ENCODE data around the gene ORC3.

Gene ORC3

GRCh38 chr6:87701676-87702588 is 112.0 kb downstream of the ORC3 start, which contains the start of gene AKIRIN2 (continued):
- TF ChIP-seq, protein P1, sequence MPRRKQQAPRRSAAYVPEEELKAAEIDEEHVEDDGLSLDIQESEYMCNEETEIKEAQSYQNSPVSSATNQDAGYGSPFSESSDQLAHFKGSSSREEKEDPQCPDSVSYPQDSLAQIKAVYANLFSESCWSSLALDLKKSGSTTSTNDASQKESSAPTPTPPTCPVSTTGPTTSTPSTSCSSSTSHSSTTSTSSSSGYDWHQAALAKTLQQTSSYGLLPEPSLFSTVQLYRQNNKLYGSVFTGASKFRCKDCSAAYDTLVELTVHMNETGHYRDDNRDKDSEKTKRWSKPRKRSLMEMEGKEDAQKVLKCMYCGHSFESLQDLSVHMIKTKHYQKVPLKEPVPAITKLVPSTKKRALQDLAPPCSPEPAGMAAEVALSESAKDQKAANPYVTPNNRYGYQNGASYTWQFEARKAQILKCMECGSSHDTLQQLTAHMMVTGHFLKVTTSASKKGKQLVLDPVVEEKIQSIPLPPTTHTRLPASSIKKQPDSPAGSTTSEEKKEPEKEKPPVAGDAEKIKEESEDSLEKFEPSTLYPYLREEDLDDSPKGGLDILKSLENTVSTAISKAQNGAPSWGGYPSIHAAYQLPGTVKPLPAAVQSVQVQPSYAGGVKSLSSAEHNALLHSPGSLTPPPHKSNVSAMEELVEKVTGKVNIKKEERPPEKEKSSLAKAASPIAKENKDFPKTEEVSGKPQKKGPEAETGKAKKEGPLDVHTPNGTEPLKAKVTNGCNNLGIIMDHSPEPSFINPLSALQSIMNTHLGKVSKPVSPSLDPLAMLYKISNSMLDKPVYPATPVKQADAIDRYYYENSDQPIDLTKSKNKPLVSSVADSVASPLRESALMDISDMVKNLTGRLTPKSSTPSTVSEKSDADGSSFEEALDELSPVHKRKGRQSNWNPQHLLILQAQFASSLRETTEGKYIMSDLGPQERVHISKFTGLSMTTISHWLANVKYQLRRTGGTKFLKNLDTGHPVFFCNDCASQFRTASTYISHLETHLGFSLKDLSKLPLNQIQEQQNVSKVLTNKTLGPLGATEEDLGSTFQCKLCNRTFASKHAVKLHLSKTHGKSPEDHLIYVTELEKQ (tag by site-specific recombination; IDR thresholded peaks at IDR 0.05; ENCODE audit: borderline replicate concordance): peak; percentile 38; the same call in 1 of the 2 replicates
- TF ChIP-seq ZNF548 (tag by site-specific recombination; IDR thresholded peaks at IDR 0.05) (no peak), BCL11B (tag by site-specific recombination; IDR thresholded peaks at IDR 0.05; ENCODE audit: low read depth) (0 out of 2 replicates have a peak, but pooled peaks have one; percentile 20), ZSCAN18 (tag by site-specific recombination; IDR thresholded peaks at IDR 0.05) (peak; percentile 71; the same call in 1 of the 2 replicates), ZNF266 (tag by site-specific recombination; IDR thresholded peaks at IDR 0.05; ENCODE audit: low read depth) (no peak), GFI1B (tag by site-specific recombination; IDR thresholded peaks at IDR 0.05) (0 out of 2 replicates have a peak, but pooled peaks have one; percentile 37), ZNF302 (tag by site-specific recombination; IDR thresholded peaks at IDR 0.05; ENCODE audit: low read depth) (no peak), ZNF654 (tag by site-specific recombination; IDR thresholded peaks at IDR 0.05; ENCODE audit: low read depth) (no peak), GLI2 (tag by site-specific recombination; IDR thresholded peaks at IDR 0.05; ENCODE audit: borderline replicate concordance, low read depth) (no peak), ZNF138 (tag by site-specific recombination; IDR thresholded peaks at IDR 0.05; ENCODE audit: borderline replicate concordance) (no peak), ZNF600 (tag by site-specific recombination; IDR thresholded peaks at IDR 0.05) (peak; percentile 38; the same call in 1 of the 2 replicates), ZNF121 (tag by site-specific recombination; IDR thresholded peaks at IDR 0.05) (no peak; the same call in 1 of the 2 replicates), KLF10 (tag by site-specific recombination; IDR thresholded peaks at IDR 0.05) (peak; percentile 32), ZIC2 (tag by site-specific recombination; IDR thresholded peaks at IDR 0.05) (peak; percentile 92), GLIS2 (tag by site-specific recombination; IDR thresholded peaks at IDR 0.05) (peak; percentile 99), BCL11A (tag by site-specific recombination; IDR thresholded peaks at IDR 0.05; ENCODE audit: low read depth) (no peak), GLIS1 (tag by site-specific recombination; IDR thresholded peaks at IDR 0.05) (peak; percentile 58), ZFP3 (tag by site-specific recombination; IDR thresholded peaks at IDR 0.05; ENCODE audit: low read depth) (no peak), SP3 (tag by site-specific recombination; IDR thresholded peaks at IDR 0.05) (peak; percentile 98), ZNF571 (tag by site-specific recombination; IDR thresholded peaks at IDR 0.05) (no peak), ZNF830 (tag by site-specific recombination; IDR thresholded peaks at IDR 0.05; ENCODE audit: low read depth) (no peak), ZFHX2 (tag by site-specific recombination; conservative IDR thresholded peaks at IDR 0.05) (peak; percentile 90), ZNF585B (tag by site-specific recombination; IDR thresholded peaks at IDR 0.05) (0 out of 2 replicates have a peak, but pooled peaks have one; percentile 24), KLF9 (tag by site-specific recombination; IDR thresholded peaks at IDR 0.05; ENCODE audit: low read depth) (peak; percentile 57; the same call in 1 of the 2 replicates), ZNF473 (tag by site-specific recombination; IDR thresholded peaks at IDR 0.05) (no peak), ZNF311 (tag by site-specific recombination; IDR thresholded peaks at IDR 0.05; ENCODE audit: borderline replicate concordance) (no peak), ZNF114 (tag by site-specific recombination; IDR thresholded peaks at IDR 0.05) (no peak)
- TF ChIP-seq, protein P2, sequence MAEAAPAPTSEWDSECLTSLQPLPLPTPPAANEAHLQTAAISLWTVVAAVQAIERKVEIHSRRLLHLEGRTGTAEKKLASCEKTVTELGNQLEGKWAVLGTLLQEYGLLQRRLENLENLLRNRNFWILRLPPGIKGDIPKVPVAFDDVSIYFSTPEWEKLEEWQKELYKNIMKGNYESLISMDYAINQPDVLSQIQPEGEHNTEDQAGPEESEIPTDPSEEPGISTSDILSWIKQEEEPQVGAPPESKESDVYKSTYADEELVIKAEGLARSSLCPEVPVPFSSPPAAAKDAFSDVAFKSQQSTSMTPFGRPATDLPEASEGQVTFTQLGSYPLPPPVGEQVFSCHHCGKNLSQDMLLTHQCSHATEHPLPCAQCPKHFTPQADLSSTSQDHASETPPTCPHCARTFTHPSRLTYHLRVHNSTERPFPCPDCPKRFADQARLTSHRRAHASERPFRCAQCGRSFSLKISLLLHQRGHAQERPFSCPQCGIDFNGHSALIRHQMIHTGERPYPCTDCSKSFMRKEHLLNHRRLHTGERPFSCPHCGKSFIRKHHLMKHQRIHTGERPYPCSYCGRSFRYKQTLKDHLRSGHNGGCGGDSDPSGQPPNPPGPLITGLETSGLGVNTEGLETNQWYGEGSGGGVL (tag by site-specific recombination; IDR thresholded peaks at IDR 0.05): peak; percentile 77
- TF ChIP-seq, protein P3, sequence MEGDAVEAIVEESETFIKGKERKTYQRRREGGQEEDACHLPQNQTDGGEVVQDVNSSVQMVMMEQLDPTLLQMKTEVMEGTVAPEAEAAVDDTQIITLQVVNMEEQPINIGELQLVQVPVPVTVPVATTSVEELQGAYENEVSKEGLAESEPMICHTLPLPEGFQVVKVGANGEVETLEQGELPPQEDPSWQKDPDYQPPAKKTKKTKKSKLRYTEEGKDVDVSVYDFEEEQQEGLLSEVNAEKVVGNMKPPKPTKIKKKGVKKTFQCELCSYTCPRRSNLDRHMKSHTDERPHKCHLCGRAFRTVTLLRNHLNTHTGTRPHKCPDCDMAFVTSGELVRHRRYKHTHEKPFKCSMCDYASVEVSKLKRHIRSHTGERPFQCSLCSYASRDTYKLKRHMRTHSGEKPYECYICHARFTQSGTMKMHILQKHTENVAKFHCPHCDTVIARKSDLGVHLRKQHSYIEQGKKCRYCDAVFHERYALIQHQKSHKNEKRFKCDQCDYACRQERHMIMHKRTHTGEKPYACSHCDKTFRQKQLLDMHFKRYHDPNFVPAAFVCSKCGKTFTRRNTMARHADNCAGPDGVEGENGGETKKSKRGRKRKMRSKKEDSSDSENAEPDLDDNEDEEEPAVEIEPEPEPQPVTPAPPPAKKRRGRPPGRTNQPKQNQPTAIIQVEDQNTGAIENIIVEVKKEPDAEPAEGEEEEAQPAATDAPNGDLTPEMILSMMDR (tag by site-specific recombination; IDR thresholded peaks at IDR 0.05): no peak
- TF ChIP-seq, protein P4, sequence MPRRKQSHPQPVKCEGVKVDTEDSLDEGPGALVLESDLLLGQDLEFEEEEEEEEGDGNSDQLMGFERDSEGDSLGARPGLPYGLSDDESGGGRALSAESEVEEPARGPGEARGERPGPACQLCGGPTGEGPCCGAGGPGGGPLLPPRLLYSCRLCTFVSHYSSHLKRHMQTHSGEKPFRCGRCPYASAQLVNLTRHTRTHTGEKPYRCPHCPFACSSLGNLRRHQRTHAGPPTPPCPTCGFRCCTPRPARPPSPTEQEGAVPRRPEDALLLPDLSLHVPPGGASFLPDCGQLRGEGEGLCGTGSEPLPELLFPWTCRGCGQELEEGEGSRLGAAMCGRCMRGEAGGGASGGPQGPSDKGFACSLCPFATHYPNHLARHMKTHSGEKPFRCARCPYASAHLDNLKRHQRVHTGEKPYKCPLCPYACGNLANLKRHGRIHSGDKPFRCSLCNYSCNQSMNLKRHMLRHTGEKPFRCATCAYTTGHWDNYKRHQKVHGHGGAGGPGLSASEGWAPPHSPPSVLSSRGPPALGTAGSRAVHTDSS (tag by site-specific recombination; IDR thresholded peaks at IDR 0.05): peak; percentile 24; the same call in 1 of the 2 replicates
